NB4 (cell line): ENCODE data around the gene LRFN2.

Experiments used
- DNase-seq: peaks from one replicate; pipeline ENCODE4 v3.0.0; 2010; ENCODE audit warnings: low read depth
- H3K4me3 ChIP-seq: one replicate; pipeline ENCODE4 v1.5.1; 2011; ENCODE audit warnings: mild to moderate bottlenecking, low read depth, low read length, moderate library complexity
- MYC ChIP-seq: IDR thresholded peaks from 2 replicates; pipeline ENCODE4 v1.6.1; 2011; ENCODE audit warnings: low read depth, low read length
- POLR2A ChIP-seq: IDR thresholded peaks from 2 replicates; pipeline ENCODE4 v1.6.1; 2011; ENCODE audit warnings: mild to moderate bottlenecking; ENCODE audit not compliant: insufficient read length; ENCODE audit errors: extremely low read depth
- TF ChIP-seq, protein P1 (sequence below): IDR thresholded peaks from one replicate; pipeline ENCODE4 v1.5.1; 2012; ENCODE audit warnings: low read depth, low read length
- TF ChIP-seq, protein P2 (sequence below): IDR thresholded peaks from 2 replicates; pipeline ENCODE4 v1.6.1; 2011; ENCODE audit warnings: low read depth, low read length

LRFN2 gene

DNA sequence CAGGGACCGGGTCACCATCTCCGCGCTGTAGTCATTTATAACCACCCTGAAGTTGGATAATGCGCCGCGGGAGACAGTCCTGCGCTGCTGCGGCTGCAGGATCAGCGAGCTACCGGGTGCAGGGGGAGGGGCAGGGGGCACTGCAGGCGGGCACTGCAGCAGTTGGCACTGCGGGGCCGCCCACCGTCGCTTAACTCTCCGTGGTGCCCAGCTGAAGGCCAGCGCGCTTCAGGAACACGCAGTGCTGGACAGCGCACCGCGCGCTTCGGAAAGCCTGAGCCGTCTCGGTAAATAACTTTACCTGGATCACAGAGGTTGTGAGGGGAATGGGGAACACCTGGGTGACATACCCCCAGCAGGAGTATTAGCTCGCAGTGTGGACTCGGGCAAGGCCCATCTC lies 12.4 kb upstream of the LRFN2 start:
- no peak overlapping the region for H3K4me3 ChIP-seq
- TF ChIP-seq MYC, result no peak
- no peak for TF ChIP-seq POLR2A
- TF ChIP-seq, protein P1, sequence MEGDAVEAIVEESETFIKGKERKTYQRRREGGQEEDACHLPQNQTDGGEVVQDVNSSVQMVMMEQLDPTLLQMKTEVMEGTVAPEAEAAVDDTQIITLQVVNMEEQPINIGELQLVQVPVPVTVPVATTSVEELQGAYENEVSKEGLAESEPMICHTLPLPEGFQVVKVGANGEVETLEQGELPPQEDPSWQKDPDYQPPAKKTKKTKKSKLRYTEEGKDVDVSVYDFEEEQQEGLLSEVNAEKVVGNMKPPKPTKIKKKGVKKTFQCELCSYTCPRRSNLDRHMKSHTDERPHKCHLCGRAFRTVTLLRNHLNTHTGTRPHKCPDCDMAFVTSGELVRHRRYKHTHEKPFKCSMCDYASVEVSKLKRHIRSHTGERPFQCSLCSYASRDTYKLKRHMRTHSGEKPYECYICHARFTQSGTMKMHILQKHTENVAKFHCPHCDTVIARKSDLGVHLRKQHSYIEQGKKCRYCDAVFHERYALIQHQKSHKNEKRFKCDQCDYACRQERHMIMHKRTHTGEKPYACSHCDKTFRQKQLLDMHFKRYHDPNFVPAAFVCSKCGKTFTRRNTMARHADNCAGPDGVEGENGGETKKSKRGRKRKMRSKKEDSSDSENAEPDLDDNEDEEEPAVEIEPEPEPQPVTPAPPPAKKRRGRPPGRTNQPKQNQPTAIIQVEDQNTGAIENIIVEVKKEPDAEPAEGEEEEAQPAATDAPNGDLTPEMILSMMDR, result no peak
- TF ChIP-seq, protein P2, sequence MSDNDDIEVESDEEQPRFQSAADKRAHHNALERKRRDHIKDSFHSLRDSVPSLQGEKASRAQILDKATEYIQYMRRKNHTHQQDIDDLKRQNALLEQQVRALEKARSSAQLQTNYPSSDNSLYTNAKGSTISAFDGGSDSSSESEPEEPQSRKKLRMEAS, result no peak
- DNase-seq, result no peak

DNA sequence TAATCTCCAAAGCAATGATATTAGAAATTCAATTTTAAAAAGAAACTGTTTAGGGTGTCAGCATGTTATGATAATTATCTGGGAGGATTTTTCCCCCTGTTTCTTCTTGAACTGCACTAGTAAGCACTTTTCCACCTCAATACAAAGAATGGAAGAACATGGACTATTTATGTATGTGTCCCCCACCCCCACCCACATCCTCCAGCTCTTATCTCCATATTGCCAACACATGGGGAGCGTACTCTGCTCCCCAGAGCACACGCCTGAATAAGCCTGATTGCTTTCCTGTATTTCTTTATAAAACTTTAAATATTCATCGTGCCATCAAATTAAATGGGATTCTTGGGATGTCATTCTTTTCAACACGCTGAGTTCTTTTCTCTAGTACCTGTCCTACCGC lies 11.4 kb upstream of the LRFN2 start:
- H3K4me3 ChIP-seq, result no peak overlapping the region
- TF ChIP-seq, protein P2, result no peak
- no peak for TF ChIP-seq POLR2A
- no peak for TF ChIP-seq MYC
- TF ChIP-seq, protein P1, result no peak
- DNase-seq, result no peak

DNA sequence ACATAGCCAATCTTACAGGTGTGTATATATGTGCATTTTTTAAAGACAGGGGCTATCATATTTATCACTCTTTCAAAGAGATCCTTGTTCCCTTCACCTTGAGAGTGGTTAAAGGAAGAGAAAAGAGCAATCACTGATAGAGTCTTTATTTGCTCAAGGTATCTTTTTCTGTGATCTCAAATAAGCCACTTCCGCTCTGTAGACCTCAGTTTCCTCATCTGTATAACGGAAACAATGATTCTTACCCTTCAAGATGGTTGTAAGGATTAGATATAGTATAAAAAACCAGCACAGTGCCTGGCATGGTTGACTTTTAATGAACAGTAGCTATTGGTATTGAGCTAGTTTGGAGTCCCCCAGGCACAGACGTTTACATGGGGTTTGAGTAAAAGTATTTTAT lies 10.1 kb upstream of the LRFN2 start:
- no peak for DNase-seq
- H3K4me3 ChIP-seq, result no peak overlapping the region
- TF ChIP-seq POLR2A, result no peak
- TF ChIP-seq, protein P1, result no peak
- no peak for TF ChIP-seq MYC
- TF ChIP-seq, protein P2, result no peak

DNA sequence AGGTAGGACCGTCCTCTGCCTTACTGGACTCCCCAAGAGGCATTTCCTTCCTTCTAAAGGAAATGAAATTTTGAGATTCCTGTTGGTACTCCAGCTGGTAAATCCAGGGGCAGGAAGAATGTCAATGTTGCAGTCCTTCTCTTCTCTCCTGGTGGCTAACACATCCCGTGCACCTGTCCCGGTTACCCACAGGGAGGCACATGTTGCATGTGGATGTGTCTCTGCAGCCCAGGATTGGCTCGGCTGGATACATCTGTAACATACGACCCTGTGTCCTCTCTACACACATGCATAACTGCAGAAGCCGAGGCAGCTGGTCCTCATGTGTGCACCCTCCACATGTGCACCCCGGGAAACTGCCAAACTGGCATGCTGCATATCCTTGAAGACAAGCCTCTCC lies 1.3 kb upstream of the LRFN2 start:
- H3K4me3 ChIP-seq, result no peak overlapping the region
- TF ChIP-seq POLR2A, result no peak
- TF ChIP-seq, protein P1, result no peak
- TF ChIP-seq, protein P2, result no peak
- no peak for TF ChIP-seq MYC
- DNase-seq, result no peak

DNA sequence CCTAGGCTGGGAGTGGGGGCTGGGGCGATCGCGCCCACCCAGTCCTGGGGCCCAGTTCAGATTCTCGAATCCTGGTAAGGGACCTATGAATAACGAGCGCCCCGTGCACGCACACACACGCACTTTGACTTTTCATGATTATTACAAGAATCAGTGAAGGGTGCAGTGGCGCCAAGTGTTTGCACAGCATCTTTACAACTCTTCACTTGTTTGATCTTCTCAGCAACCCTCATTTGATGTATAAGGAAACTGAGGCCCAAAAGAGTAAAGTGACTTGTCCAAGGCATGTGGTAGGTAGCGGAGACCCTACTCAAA lies 863 bp upstream of the LRFN2 start:
- TF ChIP-seq POLR2A, result no peak
- TF ChIP-seq, protein P2, result no peak
- TF ChIP-seq MYC, result no peak
- TF ChIP-seq, protein P1, result no peak

More for the DNA sequence above, 863 bp upstream of the LRFN2 start:
- H3K4me3 ChIP-seq, result no peak overlapping the region
- DNase-seq, result no peak
